C4-2B (cell line): Measurements from ENCODE around the gene GFRA1.

Source experiments
- H3K27ac ChIP-seq: fragments of 450-650 bp; 2 replicates; pipeline ENCODE4 v1.5.1; 2017
- CTCF ChIP-seq: fragments of 450-650 bp; conservative IDR thresholded peaks from 2 replicates; pipeline ENCODE4 v1.5.1; 2017; ENCODE audit warnings: mild to moderate bottlenecking
- ZFX ChIP-seq: fragments of 450-650 bp; IDR thresholded peaks from 2 replicates; pipeline ENCODE4 v1.6.1; 2017

The GFRA1 gene

GRCh38 chr10:116120688-116121455 is 152.1 kb downstream of the GFRA1 start:
- TF ChIP-seq ZFX, result no peak
- TF ChIP-seq CTCF, result peak; percentile 51
- no peak overlapping the region for H3K27ac ChIP-seq

- H3K27ac ChIP-seq, result no peak overlapping the region
- TF ChIP-seq ZFX (no peak), CTCF (no peak)
Measured at GRCh38 chr10:116118847-116119246, 154.2 kb downstream of the GFRA1 start.

GRCh38 chr10:116115797-116116196 is 157.2 kb downstream of the GFRA1 start:
- no peak for TF ChIP-seq ZFX
- TF ChIP-seq CTCF, result no peak
- no peak overlapping the region for H3K27ac ChIP-seq

GRCh38 chr10:116115036-116115641 is 157.9 kb downstream of the GFRA1 start:
- no peak overlapping the region for H3K27ac ChIP-seq
- no peak for TF ChIP-seq CTCF
- TF ChIP-seq ZFX, result no peak

- no peak overlapping the region for H3K27ac ChIP-seq
- TF ChIP-seq ZFX, result no peak
Measured at GRCh38 chr10:116113721-116114501, 159.1 kb downstream of the GFRA1 start.

- TF ChIP-seq CTCF, result no peak
- TF ChIP-seq ZFX, result no peak
- H3K27ac ChIP-seq, result no peak overlapping the region
Measured at GRCh38 chr10:116112232-116113231, 160.5 kb downstream of the GFRA1 start.

GRCh38 chr10:116111483-116112095 is 161.4 kb downstream of the GFRA1 start:
- no peak for TF ChIP-seq CTCF
- no peak for TF ChIP-seq ZFX
- H3K27ac ChIP-seq, result no peak overlapping the region
